ENCODE results near the gene SMIM22. TPM values are rescaled to one million over a fixed set of nuclear protein-coding genes. Genes with fewer than 3 reads are reported as not detected.
A peak's percentile ranks its signal among the peaks of the same experiment; 100 is the strongest.

The SMIM22 gene
- total and polyA plus RNA-seq, 2 donors (not counting 1 experiment from before 2014, with no cell fraction given), result not detected

DNA sequence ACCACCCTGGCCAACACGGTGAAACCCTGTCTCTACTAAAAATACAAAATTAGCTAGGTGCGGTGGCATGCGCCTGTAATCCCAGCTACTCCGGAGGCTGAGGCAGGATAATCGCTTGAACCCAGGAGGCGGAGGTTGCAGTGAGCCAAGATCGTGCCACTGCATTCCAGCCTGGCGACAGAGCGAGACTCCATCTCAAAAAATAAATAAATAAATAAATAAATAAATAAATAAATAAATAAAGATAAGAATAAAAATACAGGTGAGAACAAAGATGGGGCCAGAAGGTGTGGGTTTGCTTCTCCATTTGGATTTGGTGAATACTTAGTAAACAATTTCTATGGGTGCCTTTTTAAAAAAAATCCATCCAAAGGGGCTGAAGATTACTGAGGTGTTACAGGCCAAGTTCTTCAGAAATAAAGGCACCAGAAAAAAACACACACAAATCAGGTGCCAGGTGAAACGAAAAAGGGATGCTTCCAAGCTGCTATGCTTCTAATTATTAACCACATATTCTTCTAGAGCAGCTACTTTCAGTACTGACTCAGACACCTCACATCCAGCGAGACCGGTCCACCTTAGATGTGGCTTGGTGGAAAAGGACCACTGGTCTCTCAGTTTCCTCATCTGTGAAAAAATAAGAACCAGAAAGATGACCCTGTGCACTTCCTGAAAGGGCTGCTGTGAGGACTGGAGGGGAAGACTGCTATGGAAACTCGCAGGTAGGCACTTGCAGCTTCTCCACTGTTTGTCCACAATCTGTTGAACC lies 42.7 kb downstream of the SMIM22 start:
- H3K4me3 ChIP-seq (replicated peaks in 1 of 4; ENCODE audit: control extremely low read depth in 1 of 4, insufficient read depth in 1 of 4, low read depth in 3 of 4, low read length in 4 of 4), result no peak overlapping the region
- no peaks in the 10 kb centered on the region for H4K20me1 ChIP-seq (ENCODE audit: control insufficient read depth, extremely low read depth, insufficient read depth, low read length)

DNA sequence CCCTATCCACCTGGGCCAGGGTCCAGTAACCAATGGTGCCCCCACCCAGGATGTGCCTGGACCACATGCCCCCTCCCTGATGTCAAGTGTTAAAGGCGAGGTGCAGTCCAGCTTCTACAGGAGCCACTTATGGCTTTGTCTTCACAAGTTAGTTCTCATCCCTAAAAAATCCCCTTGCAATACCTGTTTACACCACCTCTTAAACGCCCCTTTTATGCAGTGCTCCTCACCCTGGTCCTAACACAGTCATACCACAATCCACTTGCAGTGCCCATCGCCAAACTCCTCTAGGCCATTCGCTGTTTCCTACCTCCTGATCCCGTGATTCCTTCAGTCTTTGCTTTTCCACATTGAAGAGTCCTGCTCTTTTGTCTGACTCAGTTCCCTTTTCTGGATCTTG lies 44.8 kb downstream of the SMIM22 start:
- H3K4me2 ChIP-seq (ENCODE audit: extremely low read depth, insufficient read depth, low read length), result no peak overlapping the region
- no peak overlapping the region for H3K27ac ChIP-seq (ENCODE audit: insufficient read depth, low read length)
- DNase-seq (ENCODE audit: low read depth in 2 of 2), result peak in 1 of 2 donors; percentile 13
- H3K4me1 ChIP-seq (ENCODE audit: control insufficient read depth, extremely low read depth, insufficient read depth, low read length), result no peaks in the 10 kb centered on the region
- no peaks in the 10 kb centered on the region for H4K20me1 ChIP-seq (ENCODE audit: control insufficient read depth, extremely low read depth, insufficient read depth, low read length)
- H3K4me3 ChIP-seq (replicated peaks in 1 of 4; ENCODE audit: control extremely low read depth in 1 of 4, insufficient read depth in 1 of 4, low read depth in 3 of 4, low read length in 4 of 4), result no peak overlapping the region
- H3K36me3 ChIP-seq (ENCODE audit: control insufficient read depth, insufficient read depth, low read length), result peaks cover 10% of the 10 kb centered on the region
- no peaks in the 10 kb centered on the region for H3K9me3 ChIP-seq (ENCODE audit: control insufficient read depth, insufficient read depth, low read depth, low read length)
- no peak overlapping the region for H2AFZ ChIP-seq (ENCODE audit: low read length)
- no peaks in the 10 kb centered on the region for H3K27me3 ChIP-seq (ENCODE audit: control insufficient read depth, insufficient read depth, low read length)
- H3K79me2 ChIP-seq (ENCODE audit: control insufficient read depth, insufficient read depth, low read length), result peaks cover 16% of the 10 kb centered on the region
- TF ChIP-seq EZH2 (IDR thresholded peaks at IDR 0.05; ENCODE audit: low read length, missing control alignments), result no peak
- TF ChIP-seq, protein P1, sequence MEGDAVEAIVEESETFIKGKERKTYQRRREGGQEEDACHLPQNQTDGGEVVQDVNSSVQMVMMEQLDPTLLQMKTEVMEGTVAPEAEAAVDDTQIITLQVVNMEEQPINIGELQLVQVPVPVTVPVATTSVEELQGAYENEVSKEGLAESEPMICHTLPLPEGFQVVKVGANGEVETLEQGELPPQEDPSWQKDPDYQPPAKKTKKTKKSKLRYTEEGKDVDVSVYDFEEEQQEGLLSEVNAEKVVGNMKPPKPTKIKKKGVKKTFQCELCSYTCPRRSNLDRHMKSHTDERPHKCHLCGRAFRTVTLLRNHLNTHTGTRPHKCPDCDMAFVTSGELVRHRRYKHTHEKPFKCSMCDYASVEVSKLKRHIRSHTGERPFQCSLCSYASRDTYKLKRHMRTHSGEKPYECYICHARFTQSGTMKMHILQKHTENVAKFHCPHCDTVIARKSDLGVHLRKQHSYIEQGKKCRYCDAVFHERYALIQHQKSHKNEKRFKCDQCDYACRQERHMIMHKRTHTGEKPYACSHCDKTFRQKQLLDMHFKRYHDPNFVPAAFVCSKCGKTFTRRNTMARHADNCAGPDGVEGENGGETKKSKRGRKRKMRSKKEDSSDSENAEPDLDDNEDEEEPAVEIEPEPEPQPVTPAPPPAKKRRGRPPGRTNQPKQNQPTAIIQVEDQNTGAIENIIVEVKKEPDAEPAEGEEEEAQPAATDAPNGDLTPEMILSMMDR (conservative IDR thresholded peaks at IDR 0.05 in 1 of 2, IDR thresholded peaks at IDR 0.05 in 1 of 2; ENCODE audit: low read depth in 1 of 2, low read length in 2 of 2), result no peak
- H3K9ac ChIP-seq (ENCODE audit: insufficient read depth, low read length), result no peak overlapping the region

More for the DNA sequence above, 42.7 kb downstream of the SMIM22 start:
- no peaks in the 10 kb centered on the region for H3K27me3 ChIP-seq (ENCODE audit: control insufficient read depth, insufficient read depth, low read length)
- no peak overlapping the region for H3K9ac ChIP-seq (ENCODE audit: insufficient read depth, low read length)
- peaks cover 3% of the 10 kb centered on the region for H3K79me2 ChIP-seq (ENCODE audit: control insufficient read depth, insufficient read depth, low read length)
- H3K4me2 ChIP-seq (ENCODE audit: extremely low read depth, insufficient read depth, low read length), result no peak overlapping the region
- H3K9me3 ChIP-seq (ENCODE audit: control insufficient read depth, insufficient read depth, low read depth, low read length), result no peaks in the 10 kb centered on the region
- DNase-seq (ENCODE audit: low read depth in 2 of 2), result no peak
- H2AFZ ChIP-seq (ENCODE audit: low read length), result no peak overlapping the region
- H3K27ac ChIP-seq (ENCODE audit: insufficient read depth, low read length), result no peak overlapping the region
- TF ChIP-seq EZH2 (IDR thresholded peaks at IDR 0.05; ENCODE audit: low read length, missing control alignments), result no peak
- TF ChIP-seq, protein P1 (conservative IDR thresholded peaks at IDR 0.05 in 1 of 2, IDR thresholded peaks at IDR 0.05 in 1 of 2; ENCODE audit: low read depth in 1 of 2, low read length in 2 of 2), result no peak
- H3K4me1 ChIP-seq (ENCODE audit: control insufficient read depth, extremely low read depth, insufficient read depth, low read length), result no peaks in the 10 kb centered on the region
- H3K36me3 ChIP-seq (ENCODE audit: control insufficient read depth, insufficient read depth, low read length), result peaks cover 7% of the 10 kb centered on the region

DNA sequence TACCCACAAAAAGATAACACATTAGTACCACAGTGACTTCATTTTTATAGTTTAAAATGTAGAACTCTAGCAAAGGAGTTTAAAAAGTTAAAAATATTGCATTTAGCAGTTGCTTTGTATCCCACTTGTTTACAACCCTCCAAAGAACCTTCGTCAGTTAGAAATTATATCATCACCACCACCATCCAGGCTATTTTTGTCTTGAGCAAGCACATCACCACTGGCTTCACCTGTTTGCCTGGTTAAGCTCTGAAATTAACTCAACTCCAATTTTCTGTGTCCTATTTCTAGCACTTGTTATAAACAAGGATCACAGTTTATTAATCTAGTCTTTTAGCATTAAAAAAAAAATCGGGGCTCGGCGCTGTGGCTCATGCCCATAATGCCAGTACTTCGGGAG lies 45.8 kb downstream of the SMIM22 start:
- no peak overlapping the region for H3K9ac ChIP-seq (ENCODE audit: insufficient read depth, low read length)
- H3K4me3 ChIP-seq (replicated peaks in 1 of 4; ENCODE audit: control extremely low read depth in 1 of 4, insufficient read depth in 1 of 4, low read depth in 3 of 4, low read length in 4 of 4), result no peak overlapping the region
- no peaks in the 10 kb centered on the region for H3K4me1 ChIP-seq (ENCODE audit: control insufficient read depth, extremely low read depth, insufficient read depth, low read length)
- H3K9me3 ChIP-seq (ENCODE audit: control insufficient read depth, insufficient read depth, low read depth, low read length), result no peaks in the 10 kb centered on the region
- H3K27ac ChIP-seq (ENCODE audit: insufficient read depth, low read length), result no peak overlapping the region
- H4K20me1 ChIP-seq (ENCODE audit: control insufficient read depth, extremely low read depth, insufficient read depth, low read length), result no peaks in the 10 kb centered on the region
- peaks cover 25% of the 10 kb centered on the region for H3K79me2 ChIP-seq (ENCODE audit: control insufficient read depth, insufficient read depth, low read length)
- no peak overlapping the region for H3K4me2 ChIP-seq (ENCODE audit: extremely low read depth, insufficient read depth, low read length)
- H3K36me3 ChIP-seq (ENCODE audit: control insufficient read depth, insufficient read depth, low read length), result peaks cover 10% of the 10 kb centered on the region
- H2AFZ ChIP-seq (ENCODE audit: low read length), result no peak overlapping the region
- DNase-seq (ENCODE audit: low read depth in 2 of 2), result no peak
- H3K27me3 ChIP-seq (ENCODE audit: control insufficient read depth, insufficient read depth, low read length), result no peaks in the 10 kb centered on the region
- no peak for TF ChIP-seq EZH2 (IDR thresholded peaks at IDR 0.05; ENCODE audit: low read length, missing control alignments)
- TF ChIP-seq, protein P1 (conservative IDR thresholded peaks at IDR 0.05 in 1 of 2, IDR thresholded peaks at IDR 0.05 in 1 of 2; ENCODE audit: low read depth in 1 of 2, low read length in 2 of 2), result no peak

Other genes with a start within 250 kb of the SMIM22 start
- under 0.01 TPM in 2 replicates for gene C16orf96, start 239.0 kb upstream of the SMIM22 start, total RNA-seq
- 0.01 TPM in 1 of 2 replicates, not detected in the other for gene C16orf96, start 239.0 kb upstream of the SMIM22 start, polyA plus RNA-seq
- 3.6 and 4.4 TPM in 2 replicates for gene UBALD1, start 180.5 kb upstream of the SMIM22 start, total RNA-seq
- gene UBALD1, start 180.5 kb upstream of the SMIM22 start, polyA plus RNA-seq, result 2.2 and 3.7 TPM in 2 replicates
- gene MGRN1, start 170.5 kb upstream of the SMIM22 start, total RNA-seq, result 15.9 and 26.1 TPM in 2 replicates
- gene MGRN1, start 170.5 kb upstream of the SMIM22 start, polyA plus RNA-seq, result 5.4 and 9.6 TPM in 2 replicates
- 17.2 and 21.5 TPM in 2 replicates for gene NUDT16L1, start 101.8 kb upstream of the SMIM22 start, total RNA-seq
- 14.0 and 19.7 TPM in 2 replicates for gene NUDT16L1, start 101.8 kb upstream of the SMIM22 start, polyA plus RNA-seq
- gene ANKS3, start 61.1 kb upstream of the SMIM22 start, total RNA-seq, result 26.2 and 26.3 TPM in 2 replicates
- gene ANKS3, start 61.1 kb upstream of the SMIM22 start, polyA plus RNA-seq, result 8.4 and 11.9 TPM in 2 replicates
- 0.26 and 0.50 TPM in 2 replicates for gene DNAAF8, start 60.8 kb upstream of the SMIM22 start, total RNA-seq
- gene DNAAF8, start 60.8 kb upstream of the SMIM22 start, polyA plus RNA-seq, result 0.84 and 0.95 TPM in 2 replicates
- gene ZNF500, start 28.2 kb upstream of the SMIM22 start, total RNA-seq, result 6.9 and 7.1 TPM in 2 replicates
- gene ZNF500, start 28.2 kb upstream of the SMIM22 start, polyA plus RNA-seq, result 3.1 TPM in 2 replicates
- gene SEPTIN12, start 7.0 kb upstream of the SMIM22 start, total RNA-seq, result not detected in 2 replicates
- not detected in 2 replicates for gene SEPTIN12, start 7.0 kb upstream of the SMIM22 start, polyA plus RNA-seq
- gene ROGDI, start 7.3 kb downstream of the SMIM22 start, total RNA-seq, result 11.6 and 13.0 TPM in 2 replicates
- 8.6 and 9.2 TPM in 2 replicates for gene ROGDI, start 7.3 kb downstream of the SMIM22 start, polyA plus RNA-seq
- 39.6 and 40.8 TPM in 2 replicates for gene GLYR1, start 51.9 kb downstream of the SMIM22 start, total RNA-seq
- 28.6 and 42.2 TPM in 2 replicates for gene GLYR1, start 51.9 kb downstream of the SMIM22 start, polyA plus RNA-seq
- 19.5 and 21.1 TPM in 2 replicates for gene UBN1, start 52.1 kb downstream of the SMIM22 start, total RNA-seq
- gene UBN1, start 52.1 kb downstream of the SMIM22 start, polyA plus RNA-seq, result 13.6 and 15.3 TPM in 2 replicates
- 43.7 and 50.5 TPM in 2 replicates for gene PPL, start 141.8 kb downstream of the SMIM22 start, total RNA-seq
- gene PPL, start 141.8 kb downstream of the SMIM22 start, polyA plus RNA-seq, result 3.3 and 5.0 TPM in 2 replicates
- 0.77 and 0.99 TPM in 2 replicates for gene SEC14L5, start 163.0 kb downstream of the SMIM22 start, total RNA-seq
- 0.05 TPM in 2 replicates for gene SEC14L5, start 163.0 kb downstream of the SMIM22 start, polyA plus RNA-seq
- 16.7 and 17.7 TPM in 2 replicates for gene NAGPA, start 238.6 kb downstream of the SMIM22 start, total RNA-seq
- 9.7 and 11.4 TPM in 2 replicates for gene NAGPA, start 238.6 kb downstream of the SMIM22 start, polyA plus RNA-seq